Epithelial cell of proximal tubule (primary cell): ENCODE data around the gene TULP1. TPM values are rescaled to one million over a fixed set of nuclear protein-coding genes. Genes with fewer than 3 reads are reported as not detected.

ENCODE experiments used
- DNase-seq: peaks from one replicate; pipeline ENCODE4 v3.0.0-alpha.2; 2011; ENCODE audit warnings: low read depth
- H3K4me3 ChIP-seq: 2 replicates; pipeline ENCODE4 v1.5.1; 2011; ENCODE audit warnings: low read depth, mild to moderate bottlenecking, low read length
- total RNA-seq: library from RNA; depleted of rRNA; stranded (reverse); fragments of >200 nt; gene quantifications from 2 replicates; pipeline ENCODE4 v1.2.3, GENCODE V29; 2015
- TF ChIP-seq, protein P1 (sequence below): conservative IDR thresholded peaks from 2 replicates; pipeline ENCODE4 v1.5.1; 2012; ENCODE audit warnings: low read depth, mild to moderate bottlenecking, low read length

The TULP1 gene
- total RNA-seq, 1 donor from 2014 or later = not detected

DNA sequence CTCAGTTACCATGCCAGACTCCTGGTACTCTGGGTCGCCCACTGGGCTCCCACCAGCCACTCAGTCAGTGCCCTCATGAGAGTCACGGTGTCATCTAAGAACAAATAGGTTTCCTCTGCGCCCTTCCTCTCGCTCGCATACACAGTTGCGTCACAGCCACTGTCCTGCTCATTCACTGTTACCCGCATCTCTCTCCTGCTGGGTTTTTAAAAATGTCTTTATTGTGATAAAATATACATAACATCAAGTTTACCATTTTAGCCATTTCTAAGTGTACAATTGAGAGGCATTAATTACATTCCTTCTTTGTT lies 19.8 kb downstream of the TULP1 start:
- DNase-seq = no peak
- TF ChIP-seq, protein P1, sequence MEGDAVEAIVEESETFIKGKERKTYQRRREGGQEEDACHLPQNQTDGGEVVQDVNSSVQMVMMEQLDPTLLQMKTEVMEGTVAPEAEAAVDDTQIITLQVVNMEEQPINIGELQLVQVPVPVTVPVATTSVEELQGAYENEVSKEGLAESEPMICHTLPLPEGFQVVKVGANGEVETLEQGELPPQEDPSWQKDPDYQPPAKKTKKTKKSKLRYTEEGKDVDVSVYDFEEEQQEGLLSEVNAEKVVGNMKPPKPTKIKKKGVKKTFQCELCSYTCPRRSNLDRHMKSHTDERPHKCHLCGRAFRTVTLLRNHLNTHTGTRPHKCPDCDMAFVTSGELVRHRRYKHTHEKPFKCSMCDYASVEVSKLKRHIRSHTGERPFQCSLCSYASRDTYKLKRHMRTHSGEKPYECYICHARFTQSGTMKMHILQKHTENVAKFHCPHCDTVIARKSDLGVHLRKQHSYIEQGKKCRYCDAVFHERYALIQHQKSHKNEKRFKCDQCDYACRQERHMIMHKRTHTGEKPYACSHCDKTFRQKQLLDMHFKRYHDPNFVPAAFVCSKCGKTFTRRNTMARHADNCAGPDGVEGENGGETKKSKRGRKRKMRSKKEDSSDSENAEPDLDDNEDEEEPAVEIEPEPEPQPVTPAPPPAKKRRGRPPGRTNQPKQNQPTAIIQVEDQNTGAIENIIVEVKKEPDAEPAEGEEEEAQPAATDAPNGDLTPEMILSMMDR = no peak
- no peak overlapping the region for H3K4me3 ChIP-seq

DNA sequence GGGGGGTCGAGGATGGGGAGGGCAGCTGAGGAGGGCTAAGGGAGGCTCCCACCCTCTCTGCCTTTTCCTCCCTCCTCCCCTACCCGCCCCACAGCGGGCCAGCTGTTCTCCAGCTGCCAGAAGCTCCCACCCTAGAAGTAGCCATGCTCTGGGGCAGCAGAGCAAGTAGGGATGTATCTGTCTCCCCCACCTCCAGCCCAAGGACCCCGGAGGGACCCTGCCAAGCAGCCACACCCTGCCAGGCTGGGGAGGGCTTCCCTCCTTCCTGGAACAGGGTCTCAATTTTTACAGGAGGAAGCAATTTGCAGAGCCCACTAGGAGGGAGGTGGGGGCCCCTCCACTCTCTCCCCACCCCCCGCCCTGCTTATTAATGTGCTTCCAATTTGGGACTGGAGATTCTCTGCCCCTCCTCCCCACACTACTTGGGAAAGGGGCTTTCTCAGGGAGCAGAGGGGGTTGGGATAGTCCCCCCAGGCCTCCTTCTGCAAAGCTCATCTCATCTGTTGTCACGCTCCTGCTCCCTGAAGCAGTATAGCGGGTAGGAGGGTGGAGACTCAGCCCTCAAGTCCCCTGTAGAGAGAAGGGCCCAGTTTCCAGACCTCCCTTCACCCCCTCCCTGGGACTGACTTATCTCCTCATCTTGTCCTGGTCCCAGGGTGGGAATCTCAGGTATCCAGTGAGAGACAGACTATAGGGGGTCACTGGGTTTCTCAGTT lies 20.3 kb downstream of the TULP1 start:
- no peak overlapping the region for H3K4me3 ChIP-seq
- TF ChIP-seq, protein P1 = no peak
- DNase-seq = no peak

DNA sequence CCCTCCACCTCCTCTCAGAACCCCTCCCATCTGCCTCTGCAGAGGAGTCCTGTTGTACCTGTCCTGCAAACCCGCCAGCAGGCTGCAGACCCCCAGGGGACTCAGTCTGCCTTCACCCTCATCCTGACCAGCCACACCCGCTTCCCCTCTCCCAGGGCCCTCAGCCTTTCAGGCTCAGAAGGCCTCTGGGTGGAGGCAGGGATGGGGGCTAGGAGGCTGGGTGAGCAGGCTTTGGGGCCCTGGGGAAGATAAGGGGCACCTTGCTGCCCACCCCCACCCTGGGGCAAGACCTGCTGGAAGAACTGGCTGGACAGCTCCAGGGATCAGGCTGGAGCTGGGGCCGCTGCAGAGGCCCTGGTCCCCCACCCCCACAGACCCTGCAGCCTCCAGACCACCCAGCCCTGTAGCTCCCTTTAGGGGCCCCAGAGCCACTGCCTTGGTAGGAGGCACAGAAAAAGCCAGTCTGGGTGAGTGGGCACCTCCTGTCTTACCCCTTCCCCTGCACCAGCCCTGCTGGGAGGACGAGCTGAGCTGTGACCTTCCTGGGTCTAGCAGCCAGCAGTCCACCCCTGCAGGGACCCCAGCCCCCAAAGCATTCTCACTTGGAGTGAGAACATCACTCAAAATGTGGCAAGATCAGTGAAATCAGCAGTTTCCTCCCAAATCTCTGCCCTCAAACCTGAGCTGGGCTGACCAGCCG lies 21.0 kb downstream of the TULP1 start:
- no peak for DNase-seq
- TF ChIP-seq, protein P1 = no peak

DNA sequence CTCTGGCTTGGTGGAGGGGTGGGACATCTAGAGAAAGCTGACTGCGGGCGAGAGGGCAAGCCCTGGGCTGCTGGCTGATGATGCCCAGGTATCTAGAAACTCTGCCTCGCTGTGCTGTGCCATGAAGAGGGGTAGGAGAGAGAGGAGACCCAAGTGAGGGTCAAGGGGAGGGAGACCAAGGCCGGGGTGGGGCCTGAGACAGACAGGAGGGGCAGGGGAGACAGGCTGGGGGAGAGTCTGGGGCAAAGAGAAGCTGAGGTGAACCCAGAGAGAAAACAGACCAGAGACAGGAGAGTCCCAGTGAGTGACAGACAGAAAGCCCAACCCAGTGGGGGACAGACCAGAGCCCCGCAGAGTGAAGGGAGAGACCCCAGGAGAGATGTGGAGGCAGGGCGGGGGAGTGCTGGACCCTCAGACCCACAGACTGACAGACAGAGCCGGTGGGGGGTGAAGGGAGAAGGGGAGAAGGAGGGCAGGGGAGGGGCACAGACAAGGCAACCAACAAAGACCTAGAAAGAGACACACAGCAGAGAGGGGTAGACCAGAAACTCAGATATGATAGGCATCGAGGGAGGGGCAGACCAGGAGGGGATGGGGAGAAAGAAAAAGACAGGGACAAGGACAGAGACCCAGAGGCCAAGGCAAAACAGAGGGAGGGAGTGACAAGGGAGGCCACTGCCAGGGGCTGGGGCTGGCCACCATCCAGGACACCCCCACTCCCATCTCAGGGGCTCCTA lies 21.7 kb downstream of the TULP1 start:
- no peak overlapping the region for H3K4me3 ChIP-seq
- no peak for DNase-seq
- TF ChIP-seq, protein P1 = no peak

More for the DNA sequence above, 21.0 kb downstream of the TULP1 start:
- H3K4me3 ChIP-seq = no peak overlapping the region

DNA sequence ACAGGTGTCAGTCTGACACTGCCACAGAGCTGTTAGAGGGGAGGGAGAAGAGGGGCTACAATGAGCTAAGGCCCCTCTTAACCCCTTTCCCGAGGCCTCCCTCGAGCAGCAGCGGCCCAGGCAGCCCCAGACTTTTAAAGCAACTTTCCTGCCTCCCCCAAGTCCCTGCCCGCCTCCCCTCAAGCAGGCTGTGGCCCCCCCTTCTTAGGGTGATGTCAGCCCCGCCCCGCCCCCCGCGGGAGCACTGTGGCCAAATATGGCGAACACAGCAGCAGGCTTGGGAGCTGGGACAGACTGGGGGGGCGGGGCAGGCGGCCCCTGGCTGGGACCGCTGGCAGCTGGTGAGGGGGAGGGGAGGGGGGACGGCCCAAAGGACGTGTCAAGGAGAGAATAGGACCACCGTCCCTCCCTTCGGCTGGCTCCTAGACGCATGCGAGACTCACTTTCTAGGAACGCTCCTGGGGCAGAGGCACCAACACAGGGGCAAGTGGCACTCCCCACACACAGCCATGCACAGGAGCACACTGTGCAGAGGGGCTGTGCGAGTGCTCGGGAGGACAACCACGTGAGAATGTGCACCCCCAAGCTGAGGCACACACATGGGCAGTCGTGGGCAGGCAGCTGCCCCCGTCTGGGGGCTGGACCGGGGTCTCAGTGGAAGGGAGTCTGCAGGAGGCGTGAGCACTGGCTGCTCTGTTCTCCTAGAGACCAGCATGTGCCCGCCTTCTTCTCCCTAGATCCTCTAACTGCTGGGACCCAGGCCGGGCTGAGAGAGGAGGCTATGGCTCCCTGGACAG lies 22.5 kb downstream of the TULP1 start:
- no peak overlapping the region for H3K4me3 ChIP-seq
- TF ChIP-seq, protein P1 = no peak
- no peak for DNase-seq

DNA sequence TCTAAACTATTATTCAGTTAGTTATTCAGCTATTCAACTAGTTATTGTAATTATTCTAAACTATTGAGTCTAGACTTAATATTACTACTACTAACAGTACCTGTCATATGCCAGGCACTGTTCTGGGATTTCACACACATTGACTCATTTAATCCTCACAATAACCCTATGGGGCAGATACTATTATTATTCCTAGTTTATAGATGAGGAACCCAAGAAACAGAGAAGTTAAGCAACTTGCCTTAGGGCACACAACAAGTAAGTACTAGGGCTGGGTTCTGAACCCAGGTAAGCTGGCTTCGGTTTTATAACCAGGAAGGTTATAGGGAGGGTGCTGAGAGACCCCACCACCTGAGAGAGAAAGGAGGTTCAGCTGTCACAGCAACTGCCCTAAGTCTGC lies 23.6 kb downstream of the TULP1 start:
- TF ChIP-seq, protein P1 = no peak

More for the DNA sequence above, 23.6 kb downstream of the TULP1 start:
- DNase-seq = no peak
- no peak overlapping the region for H3K4me3 ChIP-seq
